Measurements from ENCODE around the gene CLDN24.

DNA sequence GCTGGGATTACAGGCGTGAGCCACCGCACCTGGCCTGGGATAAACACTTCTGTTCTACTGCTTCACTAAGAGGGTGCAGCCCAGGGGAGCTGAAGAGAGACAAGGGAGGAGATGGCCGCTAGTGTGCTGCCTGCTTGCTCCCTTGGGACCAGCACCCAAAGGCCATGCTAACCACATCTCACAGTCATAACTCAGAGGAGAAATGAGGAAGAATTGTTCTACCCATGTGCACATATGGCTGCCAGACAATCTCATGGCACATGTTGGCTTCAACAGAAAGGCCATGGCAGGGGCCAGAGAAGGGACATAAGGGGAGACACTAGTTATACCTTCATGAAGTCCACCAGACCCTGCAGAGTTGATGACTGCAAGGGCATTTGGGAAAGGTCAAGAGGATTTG is 24.6 kb downstream of the CLDN24 start:
- TF ChIP-seq, protein P1, sequence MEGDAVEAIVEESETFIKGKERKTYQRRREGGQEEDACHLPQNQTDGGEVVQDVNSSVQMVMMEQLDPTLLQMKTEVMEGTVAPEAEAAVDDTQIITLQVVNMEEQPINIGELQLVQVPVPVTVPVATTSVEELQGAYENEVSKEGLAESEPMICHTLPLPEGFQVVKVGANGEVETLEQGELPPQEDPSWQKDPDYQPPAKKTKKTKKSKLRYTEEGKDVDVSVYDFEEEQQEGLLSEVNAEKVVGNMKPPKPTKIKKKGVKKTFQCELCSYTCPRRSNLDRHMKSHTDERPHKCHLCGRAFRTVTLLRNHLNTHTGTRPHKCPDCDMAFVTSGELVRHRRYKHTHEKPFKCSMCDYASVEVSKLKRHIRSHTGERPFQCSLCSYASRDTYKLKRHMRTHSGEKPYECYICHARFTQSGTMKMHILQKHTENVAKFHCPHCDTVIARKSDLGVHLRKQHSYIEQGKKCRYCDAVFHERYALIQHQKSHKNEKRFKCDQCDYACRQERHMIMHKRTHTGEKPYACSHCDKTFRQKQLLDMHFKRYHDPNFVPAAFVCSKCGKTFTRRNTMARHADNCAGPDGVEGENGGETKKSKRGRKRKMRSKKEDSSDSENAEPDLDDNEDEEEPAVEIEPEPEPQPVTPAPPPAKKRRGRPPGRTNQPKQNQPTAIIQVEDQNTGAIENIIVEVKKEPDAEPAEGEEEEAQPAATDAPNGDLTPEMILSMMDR (IDR thresholded peaks at IDR 0.05; ENCODE audit: insufficient read depth, low read length, poor library complexity, severe bottlenecking), result no peak
- TF ChIP-seq EZH2phosphoT487 (conservative IDR thresholded peaks at IDR 0.05; ENCODE audit: low read length), result no peak

Data from SU-DHL-6 (cell line).